ENCODE measurements around the gene APOC4.

- TF ChIP-seq POLR2A (IDR thresholded peaks at IDR 0.05) (no peak), CTCF (IDR thresholded peaks at IDR 0.05) (no peak)
Measured at GRCh38 chr19:44954278-44954648, 12.2 kb downstream of the APOC4 start.
